Epithelial cell of proximal tubule (primary cell): ENCODE measurements around the gene CTBP1. TPM values are rescaled to one million over a fixed set of nuclear protein-coding genes. Genes with fewer than 3 reads are reported as not detected.

ENCODE experiments used
- DNase-seq: peaks from one replicate; pipeline ENCODE4 v3.0.0-alpha.2; 2011; ENCODE audit warnings: low read depth
- H3K4me3 ChIP-seq: 2 replicates; pipeline ENCODE4 v1.5.1; 2011; ENCODE audit warnings: low read depth, mild to moderate bottlenecking, low read length
- CTCF ChIP-seq: conservative IDR thresholded peaks from 2 replicates; pipeline ENCODE4 v1.5.1; 2012; ENCODE audit warnings: low read depth, mild to moderate bottlenecking, low read length
- total RNA-seq: library from RNA; depleted of rRNA; stranded (reverse); fragments of >200 nt; gene quantifications from 2 replicates; pipeline ENCODE4 v1.2.3, GENCODE V29; 2015

CTBP1 gene
- total RNA-seq, 1 donor from 2014 or later, result 334 TPM

- DNase-seq, result no peak
- no peak for TF ChIP-seq CTCF
- no peak overlapping the region for H3K4me3 ChIP-seq
Measured at GRCh38 chr4:1196421-1197183, 52.3 kb downstream of the CTBP1 start.

GRCh38 chr4:1195891-1196401, 53.0 kb downstream of the CTBP1 start:
- no peak overlapping the region for H3K4me3 ChIP-seq
- no peak for DNase-seq
- no peak for TF ChIP-seq CTCF

GRCh38 chr4:1195109-1195671, 53.7 kb downstream of the CTBP1 start:
- no peak overlapping the region for H3K4me3 ChIP-seq
- DNase-seq, result no peak
- TF ChIP-seq CTCF, result no peak

GRCh38 chr4:1194010-1194900, 54.7 kb downstream of the CTBP1 start:
- no peak for DNase-seq
- peak overlapping the region; percentile 15 for H3K4me3 ChIP-seq
- no peak for TF ChIP-seq CTCF

- TF ChIP-seq CTCF, result no peak
- DNase-seq, result no peak
- H3K4me3 ChIP-seq, result no peak overlapping the region
Measured at GRCh38 chr4:1193206-1194009, 55.5 kb downstream of the CTBP1 start.

GRCh38 chr4:1192493-1193205, 56.3 kb downstream of the CTBP1 start:
- DNase-seq, result no peak
- no peak for TF ChIP-seq CTCF
- H3K4me3 ChIP-seq, result no peak overlapping the region
